GM21390 (cell line): Measurements from ENCODE around the gene MEP1B.

Source experiments
- ATAC-seq: cut with Tn5 transposase; IDR thresholded peaks from one replicate; pipeline ENCODE4 v1.9.1; 2021; ENCODE audit not compliant: unreplicated experiment

The MEP1B gene

GRCh38 chr18:32262092-32262491, 72.3 kb downstream of the MEP1B start:
- no peak for ATAC-seq

- ATAC-seq: no peak
Observed at GRCh38 chr18:32264401-32264800, 74.6 kb downstream of the MEP1B start.

- no peak for ATAC-seq
Observed at GRCh38 chr18:32267463-32267862, 77.6 kb downstream of the MEP1B start.
